DOHH2 (cell line): ENCODE data around the gene COA8.

Experiments used
- EZH2phosphoT487 ChIP-seq: fragments of 200-600 bp; sonication (generic); IDR thresholded peaks from 2 replicates; pipeline ENCODE4 v1.6.1; 2017; ENCODE audit warnings: borderline replicate concordance, mild to moderate bottlenecking, antibody characterized with exemption, low read length, moderate library complexity, mixed read lengths
- TF ChIP-seq, protein P1 (sequence below): fragments of 200-600 bp; sonication (generic); IDR thresholded peaks from one replicate; pipeline ENCODE4 v1.5.1; 2014; ENCODE audit warnings: antibody characterized with exemption, mild to moderate bottlenecking, low read depth, low read length; ENCODE audit not compliant: poor library complexity, severe bottlenecking

DNA sequence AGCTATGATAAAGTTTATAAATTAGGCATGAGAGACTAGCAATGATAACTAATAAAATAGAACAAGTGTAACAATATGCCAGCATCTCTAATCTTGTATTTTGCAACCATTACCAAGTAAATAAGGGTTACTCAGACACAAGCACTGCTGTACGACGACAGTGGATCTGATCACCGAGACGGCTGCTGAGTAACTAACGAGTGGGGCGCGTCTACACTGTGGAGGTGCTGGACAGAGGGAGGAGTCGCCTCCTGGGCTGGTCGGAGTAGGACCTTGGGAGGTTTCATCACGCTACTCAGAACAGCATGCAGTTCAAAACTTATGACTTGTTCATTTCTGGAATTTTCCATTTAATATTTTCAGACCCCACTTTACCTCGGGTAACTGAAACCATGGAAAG is 18.4 kb downstream of the COA8 start:
- TF ChIP-seq, protein P1, sequence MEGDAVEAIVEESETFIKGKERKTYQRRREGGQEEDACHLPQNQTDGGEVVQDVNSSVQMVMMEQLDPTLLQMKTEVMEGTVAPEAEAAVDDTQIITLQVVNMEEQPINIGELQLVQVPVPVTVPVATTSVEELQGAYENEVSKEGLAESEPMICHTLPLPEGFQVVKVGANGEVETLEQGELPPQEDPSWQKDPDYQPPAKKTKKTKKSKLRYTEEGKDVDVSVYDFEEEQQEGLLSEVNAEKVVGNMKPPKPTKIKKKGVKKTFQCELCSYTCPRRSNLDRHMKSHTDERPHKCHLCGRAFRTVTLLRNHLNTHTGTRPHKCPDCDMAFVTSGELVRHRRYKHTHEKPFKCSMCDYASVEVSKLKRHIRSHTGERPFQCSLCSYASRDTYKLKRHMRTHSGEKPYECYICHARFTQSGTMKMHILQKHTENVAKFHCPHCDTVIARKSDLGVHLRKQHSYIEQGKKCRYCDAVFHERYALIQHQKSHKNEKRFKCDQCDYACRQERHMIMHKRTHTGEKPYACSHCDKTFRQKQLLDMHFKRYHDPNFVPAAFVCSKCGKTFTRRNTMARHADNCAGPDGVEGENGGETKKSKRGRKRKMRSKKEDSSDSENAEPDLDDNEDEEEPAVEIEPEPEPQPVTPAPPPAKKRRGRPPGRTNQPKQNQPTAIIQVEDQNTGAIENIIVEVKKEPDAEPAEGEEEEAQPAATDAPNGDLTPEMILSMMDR = no peak
- no peak for TF ChIP-seq EZH2phosphoT487
